Immature natural killer cell (primary cell): ENCODE measurements around the gene CPSF3. TPM values are rescaled to one million over a fixed set of nuclear protein-coding genes. Genes with fewer than 3 reads are reported as not detected.

Source experiments
- DNase-seq, 3 donors: peaks; one replicate each; pipeline ENCODE4 v3.0.0; 2022; ENCODE audit warnings: mixed read lengths in 1 of 3
- H3K27ac Mint-ChIP-seq, 6 donors: one replicate each; pipeline ENCODE4 v1.8.0; 2020; ENCODE audit warnings: mixed read lengths in 6 of 6, mild to moderate bottlenecking in 5 of 6, inconsistent platforms in 4 of 6, moderate library complexity in 3 of 6
- H3K27me3 Mint-ChIP-seq, 3 donors: one replicate each; pipeline ENCODE4 v1.8.0; 2020 to 2021; ENCODE audit warnings: low read depth in 3 of 3, mild to moderate bottlenecking in 3 of 3, mixed read lengths in 3 of 3, moderate library complexity in 3 of 3, inconsistent platforms in 1 of 3
- H3K36me3 Mint-ChIP-seq, 3 donors: one replicate each; pipeline ENCODE4 v1.8.0; 2020; ENCODE audit warnings: mixed read lengths in 3 of 3, inconsistent platforms in 2 of 3, mild to moderate bottlenecking in 2 of 3
- H3K4me1 Mint-ChIP-seq, 2 donors: one replicate each; pipeline ENCODE4 v1.8.0; 2020; ENCODE audit warnings: inconsistent platforms in 2 of 2, mild to moderate bottlenecking in 2 of 2, mixed read lengths in 2 of 2, moderate library complexity in 1 of 2
- H3K4me3 Mint-ChIP-seq, 5 donors: one replicate each; pipeline ENCODE4 v1.8.0; 2020; ENCODE audit warnings: mild to moderate bottlenecking in 5 of 5, mixed read lengths in 5 of 5, inconsistent platforms in 3 of 5, moderate library complexity in 3 of 5
- H3K9me3 Mint-ChIP-seq, 6 donors: one replicate each; pipeline ENCODE4 v1.8.0; 2020; ENCODE audit warnings: mild to moderate bottlenecking in 6 of 6, mixed read lengths in 6 of 6, inconsistent platforms in 4 of 6, moderate library complexity in 3 of 6
- polyA plus RNA-seq, 3 donors: library from polyadenylated mRNA; unstranded; fragments of 300-500 nt; fragmentation: Illumina TruSeq; gene quantifications; one replicate each; pipeline ENCODE4 v1.2.3, GENCODE V29; 2021

CPSF3 gene
- polyA plus RNA-seq = 10 to 100 TPM; 22.1 to 48.0 (median 35.2) TPM

- H3K36me3 Mint-ChIP-seq = peaks cover 0 to 2% (median 0%) of the 10 kb centered on the region in 3 donors
- H3K9me3 Mint-ChIP-seq = no peaks in the 10 kb centered on the region
- H3K4me1 Mint-ChIP-seq = peaks cover 33 to 40% of the 10 kb centered on the region in 2 donors
- peaks cover 2 to 9% (median 8%) of the 10 kb centered on the region in 3 donors for H3K27me3 Mint-ChIP-seq
- DNase-seq = peak; percentile 98
- peak within 1 kb of the TSS in 2 of 5 donors; percentile 89 to 92 for H3K4me3 Mint-ChIP-seq
- H3K27ac Mint-ChIP-seq = peak within 1 kb of the TSS in 5 of 6 donors; percentile 86 to 92 (median 90)
These were observed at the start of gene CPSF3, which contains the start of gene ITGB1BP1 for GRCh38 chr2:9423100-9423921. CPSF3 (plus strand) TSS chr2:9423654; CDS start chr2:9423774, 120 bp downstream. ITGB1BP1 (minus strand) TSS chr2:9423528; CDS start chr2:9418697, 4,831 bp downstream.

GRCh38 chr2:9374071-9374730, 49.3 kb upstream of the CPSF3 start:
- peaks cover 0 to 11% (median 1%) of the 10 kb centered on the region in 3 donors for H3K27me3 Mint-ChIP-seq
- DNase-seq = no peak
- no peak overlapping the region for H3K27ac Mint-ChIP-seq
- H3K4me1 Mint-ChIP-seq = no peaks in the 10 kb centered on the region
- no peak overlapping the region for H3K4me3 Mint-ChIP-seq
- no peaks in the 10 kb centered on the region for H3K9me3 Mint-ChIP-seq
- no peaks in the 10 kb centered on the region for H3K36me3 Mint-ChIP-seq

GRCh38 chr2:9375857-9376428, 47.5 kb upstream of the CPSF3 start:
- Mint-ChIP-seq H3K36me3 (no peaks in the 10 kb centered on the region), H3K9me3 (no peaks in the 10 kb centered on the region), H3K27me3 (peaks cover 0 to 7% (median 1%) of the 10 kb centered on the region in 3 donors), H3K27ac (no peak overlapping the region), H3K4me3 (no peak overlapping the region), H3K4me1 (no peaks in the 10 kb centered on the region)
- no peak for DNase-seq

DNA sequence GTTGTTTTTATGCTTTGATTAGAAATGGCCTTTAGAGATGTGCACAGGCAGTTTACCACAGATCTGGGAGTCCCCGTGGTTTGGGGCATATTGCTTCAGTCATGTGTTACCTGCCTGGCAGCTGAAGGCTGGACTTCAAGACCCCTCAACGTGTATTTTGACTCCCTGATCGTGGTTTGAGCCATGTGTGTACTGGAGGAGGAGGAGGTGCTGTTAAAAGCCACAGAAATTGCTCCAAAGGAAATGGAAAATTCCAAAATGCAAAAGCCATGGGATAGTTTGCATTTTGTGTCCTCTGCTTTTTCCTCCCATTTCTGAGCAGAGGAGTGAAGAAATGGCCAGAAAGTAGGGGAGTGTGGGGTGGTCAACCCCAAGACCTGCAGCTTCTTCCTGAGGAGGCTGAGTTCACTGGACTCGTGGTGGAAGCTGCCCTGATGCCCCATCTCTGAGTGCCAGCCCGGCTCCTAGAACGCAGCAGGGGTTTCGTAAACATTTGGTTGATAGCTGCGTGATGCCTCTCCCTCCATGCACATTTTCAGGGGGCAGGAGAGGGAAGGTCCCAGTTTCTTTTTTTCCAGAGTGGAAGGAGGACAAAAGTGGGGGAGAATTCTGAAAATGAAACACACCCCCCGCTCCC, 45.9 kb upstream of the CPSF3 start:
- Mint-ChIP-seq H3K4me3 (no peak overlapping the region), H3K27ac (no peak overlapping the region), H3K9me3 (no peaks in the 10 kb centered on the region), H3K27me3 (peaks cover 0 to 8% (median 1%) of the 10 kb centered on the region in 3 donors), H3K36me3 (no peaks in the 10 kb centered on the region), H3K4me1 (no peaks in the 10 kb centered on the region)
- no peak for DNase-seq

- no peaks in the 10 kb centered on the region for H3K9me3 Mint-ChIP-seq
- H3K27ac Mint-ChIP-seq = no peak overlapping the region
- H3K4me1 Mint-ChIP-seq = no peaks in the 10 kb centered on the region
- no peaks in the 10 kb centered on the region for H3K36me3 Mint-ChIP-seq
- H3K27me3 Mint-ChIP-seq = peaks cover 0 to 8% (median 1%) of the 10 kb centered on the region in 3 donors
- DNase-seq = no peak
- H3K4me3 Mint-ChIP-seq = no peak overlapping the region
These were observed 44.7 kb upstream of the CPSF3 start for GRCh38 chr2:9378433-9379390.

- Mint-ChIP-seq H3K4me1 (no peaks in the 10 kb centered on the region), H3K27ac (no peak overlapping the region), H3K9me3 (no peaks in the 10 kb centered on the region), H3K36me3 (no peaks in the 10 kb centered on the region), H3K27me3 (peaks cover 0 to 3% (median 1%) of the 10 kb centered on the region in 3 donors), H3K4me3 (no peak overlapping the region)
- no peak for DNase-seq
These were observed 44.1 kb upstream of the CPSF3 start for GRCh38 chr2:9379391-9379755.

GRCh38 chr2:9380702-9381628, 42.5 kb upstream of the CPSF3 start:
- no peak for DNase-seq
- H3K4me3 Mint-ChIP-seq = no peak overlapping the region
- no peak overlapping the region for H3K27ac Mint-ChIP-seq
- no peaks in the 10 kb centered on the region for H3K9me3 Mint-ChIP-seq
- H3K4me1 Mint-ChIP-seq = no peaks in the 10 kb centered on the region
- peaks cover 0 to 3% (median 1%) of the 10 kb centered on the region in 3 donors for H3K27me3 Mint-ChIP-seq
- H3K36me3 Mint-ChIP-seq = no peaks in the 10 kb centered on the region

DNA sequence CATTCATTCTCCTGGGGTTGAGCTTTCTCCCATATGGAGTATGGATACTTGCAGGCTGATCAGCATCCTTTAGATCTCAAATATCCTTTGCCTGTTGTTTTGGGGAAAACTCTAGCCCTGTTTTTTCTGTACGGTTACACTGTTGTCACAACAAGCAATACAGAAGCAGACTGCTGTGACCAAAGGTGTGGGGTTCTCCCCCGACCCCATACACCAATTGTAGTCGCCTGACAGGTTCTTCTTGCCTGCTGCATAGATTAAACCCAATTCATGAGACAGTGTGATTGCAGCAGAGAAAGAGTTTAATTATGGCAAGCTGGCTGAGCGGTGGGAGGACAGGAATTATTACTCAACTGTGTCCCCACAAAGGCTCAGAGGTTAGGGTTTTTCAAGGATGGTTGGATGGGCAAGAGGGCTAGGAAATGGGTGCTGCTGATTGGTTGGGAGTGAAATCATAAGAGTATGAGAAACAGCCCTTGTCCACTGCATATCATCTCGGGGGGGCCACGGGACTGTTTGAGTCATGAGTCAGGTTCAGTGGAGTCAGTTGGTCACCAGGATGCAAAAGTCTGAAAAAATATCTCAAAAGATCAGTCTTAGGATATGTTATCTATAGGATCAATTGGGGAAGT, 40.7 kb upstream of the CPSF3 start:
- no peak overlapping the region for H3K27ac Mint-ChIP-seq
- H3K36me3 Mint-ChIP-seq = no peaks in the 10 kb centered on the region
- no peak overlapping the region for H3K4me3 Mint-ChIP-seq
- no peaks in the 10 kb centered on the region for H3K4me1 Mint-ChIP-seq
- no peak for DNase-seq
- H3K27me3 Mint-ChIP-seq = peaks cover 0 to 3% (median 0%) of the 10 kb centered on the region in 3 donors
- H3K9me3 Mint-ChIP-seq = no peaks in the 10 kb centered on the region

DNA sequence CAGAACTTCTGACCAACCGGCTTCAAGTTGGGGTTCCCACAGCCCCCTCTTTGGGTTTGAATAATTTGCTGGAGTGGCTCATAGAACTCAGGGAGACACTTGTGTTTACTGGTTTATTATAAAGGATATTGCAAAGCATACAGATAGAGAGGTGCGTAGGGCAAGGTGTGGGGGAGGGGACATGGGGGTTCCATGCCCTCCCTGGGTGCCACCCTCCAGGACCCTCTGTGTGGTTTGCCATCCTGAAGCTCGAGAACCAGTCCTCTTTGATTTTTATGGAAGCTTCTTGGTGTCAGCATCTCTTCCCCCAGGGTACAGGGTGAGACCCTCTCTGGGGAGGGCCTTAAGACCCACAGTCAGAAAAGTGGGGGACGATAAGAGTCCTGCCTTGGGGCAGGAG, 38.9 kb upstream of the CPSF3 start:
- Mint-ChIP-seq H3K9me3 (no peaks in the 10 kb centered on the region), H3K4me1 (no peaks in the 10 kb centered on the region), H3K4me3 (no peak overlapping the region), H3K27me3 (peaks cover 0 to 3% (median 0%) of the 10 kb centered on the region in 3 donors), H3K27ac (no peak overlapping the region), H3K36me3 (no peaks in the 10 kb centered on the region)
- DNase-seq = no peak

DNA sequence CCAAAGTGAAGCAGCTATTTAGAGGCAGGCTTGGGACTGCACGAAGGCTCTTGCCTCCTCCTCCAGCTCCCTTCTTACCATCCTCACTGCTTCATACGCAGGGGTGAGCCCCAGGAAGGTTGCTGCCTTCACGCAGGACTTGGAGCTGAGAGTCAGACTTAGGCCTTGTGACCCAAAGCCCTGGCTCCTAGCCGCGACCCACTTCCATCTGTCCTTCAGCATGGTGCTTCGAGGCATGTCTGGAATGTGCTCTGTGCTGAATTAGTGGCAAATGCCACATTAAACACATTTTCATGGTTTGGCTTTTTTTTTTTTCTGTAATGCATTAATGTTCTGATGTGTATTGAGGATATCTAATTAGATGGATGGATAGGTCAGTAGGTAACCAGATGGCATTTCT, 37.6 kb upstream of the CPSF3 start:
- Mint-ChIP-seq H3K36me3 (no peaks in the 10 kb centered on the region), H3K4me1 (no peaks in the 10 kb centered on the region), H3K27ac (no peak overlapping the region), H3K27me3 (peaks cover 0 to 3% (median 0%) of the 10 kb centered on the region in 3 donors), H3K4me3 (no peak overlapping the region), H3K9me3 (no peaks in the 10 kb centered on the region)
- DNase-seq = no peak

DNA sequence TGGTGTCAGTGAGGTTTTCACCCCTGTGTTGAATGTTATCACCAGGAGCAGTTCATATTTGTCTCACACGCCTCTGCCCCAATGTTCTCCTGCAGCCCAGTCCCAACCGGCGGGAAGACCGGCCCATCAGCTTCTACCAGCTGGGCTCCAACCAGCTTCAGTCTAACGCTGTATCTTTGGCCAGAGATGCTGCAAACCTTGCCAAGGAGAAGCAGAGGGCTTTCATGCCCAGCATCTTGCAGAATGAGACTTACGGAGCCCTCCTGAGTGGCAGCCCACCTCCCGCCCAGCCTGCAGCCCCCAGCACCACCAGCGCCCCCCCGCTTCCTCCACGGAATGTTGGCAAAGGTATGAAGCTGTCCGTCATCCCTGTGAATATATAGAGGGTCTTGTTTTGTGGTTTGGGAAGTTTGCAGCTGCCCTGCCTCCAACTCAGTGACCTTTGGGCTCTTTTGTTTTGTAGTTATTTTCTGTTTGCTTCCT, 35.2 kb upstream of the CPSF3 start:
- Mint-ChIP-seq H3K4me1 (no peaks in the 10 kb centered on the region), H3K9me3 (no peaks in the 10 kb centered on the region), H3K27me3 (peaks cover 0 to 2% (median 0%) of the 10 kb centered on the region in 3 donors), H3K27ac (no peak overlapping the region), H3K4me3 (no peak overlapping the region), H3K36me3 (no peaks in the 10 kb centered on the region)
- no peak for DNase-seq
